Neuronal stem cell (in vitro differentiated cells): ENCODE measurements around the gene ADAM12.

ENCODE experiments used
- DNase-seq: peaks from one replicate; pipeline ENCODE4 v3.0.0-alpha.2; 2013; ENCODE audit warnings: low spot score
- H2AFZ ChIP-seq: one replicate; pipeline ENCODE4 v1.6.1; 2013; ENCODE audit warnings: mild to moderate bottlenecking, low read length, inconsistent platforms
- H2AK5ac ChIP-seq: 2 replicates; pipeline ENCODE4 v1.6.1; 2013; ENCODE audit warnings: low read depth, mild to moderate bottlenecking, inconsistent platforms, low read length, moderate library complexity, mixed read lengths
- H2BK120ac ChIP-seq: 2 replicates; pipeline ENCODE4 v1.6.1; 2013; ENCODE audit warnings: low read depth, mild to moderate bottlenecking, inconsistent platforms, low read length, moderate library complexity, mixed read lengths
- H2BK12ac ChIP-seq: one replicate; pipeline ENCODE4 v1.6.1; 2013; ENCODE audit warnings: low read length, inconsistent platforms
- H2BK15ac ChIP-seq: 2 replicates; pipeline ENCODE4 v1.6.1; 2013; ENCODE audit warnings: mild to moderate bottlenecking, low read length, inconsistent platforms, mixed read lengths
- H2BK5ac ChIP-seq: one replicate; pipeline ENCODE4 v1.6.1; 2013; ENCODE audit warnings: inconsistent platforms, mild to moderate bottlenecking, low read length, moderate library complexity
- H3K14ac ChIP-seq: one replicate; pipeline ENCODE4 v1.6.1; 2013; ENCODE audit warnings: low read length, inconsistent platforms
- H3K18ac ChIP-seq: 2 replicates; pipeline ENCODE4 v1.6.1; 2013; ENCODE audit warnings: low read length, inconsistent platforms
- H3K23ac ChIP-seq: 2 replicates; pipeline ENCODE4 v1.6.1; 2013; ENCODE audit warnings: low read depth, mild to moderate bottlenecking, mixed read lengths, low read length, inconsistent platforms; ENCODE audit not compliant: poor library complexity
- H3K27ac ChIP-seq: replicated peaks from 3 replicates; pipeline ENCODE4 v1.5.1; 2013; ENCODE audit warnings: low read length, inconsistent platforms
- H3K27me3 ChIP-seq, 3 experiments: 2 replicates each; pipeline ENCODE4 v1.6.1; 2013; ENCODE audit warnings: low read length in 3 of 3, mild to moderate bottlenecking in 2 of 3, inconsistent platforms in 1 of 3, low read depth in 1 of 3, mixed read lengths in 1 of 3, moderate library complexity in 1 of 3; ENCODE audit not compliant: control insufficient read depth in 3 of 3, insufficient read depth in 3 of 3
- H3K36me3 ChIP-seq, 2 donors: replicated peaks in 1 of 2; 2 replicates each; pipeline ENCODE4 v1.6.1; 2013; ENCODE audit warnings: low read length in 2 of 2; ENCODE audit not compliant: control insufficient read depth in 2 of 2, insufficient read depth in 2 of 2
- H3K4ac ChIP-seq: 2 replicates; pipeline ENCODE4 v1.6.1; 2013; ENCODE audit warnings: inconsistent platforms, mild to moderate bottlenecking, low read length, moderate library complexity
- H3K4me1 ChIP-seq, 2 donors: 1 replicate in 1 of 2; 2 replicates in 1 of 2; pipeline ENCODE4 v1.6.1; 2013; ENCODE audit warnings: low read length in 2 of 2, low read depth in 1 of 2; ENCODE audit not compliant: control insufficient read depth in 2 of 2, insufficient read depth in 1 of 2
- H3K4me2 ChIP-seq: one replicate; pipeline ENCODE4 v1.6.1; 2013; ENCODE audit warnings: mild to moderate bottlenecking, low read length, inconsistent platforms; ENCODE audit not compliant: insufficient read depth, poor library complexity, severe bottlenecking
- H3K4me3 ChIP-seq, 2 donors: 2 replicates each; pipeline ENCODE4 v1.5.1; 2013; ENCODE audit warnings: low read length in 2 of 2, mild to moderate bottlenecking in 2 of 2, inconsistent platforms in 1 of 2, moderate library complexity in 1 of 2
- H3K79me1 ChIP-seq: one replicate; pipeline ENCODE4 v1.6.1; 2013; ENCODE audit warnings: low read depth, mild to moderate bottlenecking, inconsistent platforms, low read length, moderate library complexity
- H3K9ac ChIP-seq: one replicate; pipeline ENCODE4 v1.6.1; 2013; ENCODE audit warnings: mild to moderate bottlenecking, low read depth, low read length, inconsistent platforms; ENCODE audit not compliant: poor library complexity
- H3K9me3 ChIP-seq, 2 donors: replicated peaks in 1 of 2; 2 replicates each; pipeline versions ENCODE3 to v1.6.1; 2013; ENCODE audit warnings: low read length in 2 of 2, mild to moderate bottlenecking in 2 of 2, inconsistent platforms in 1 of 2, low read depth in 1 of 2, mixed read lengths in 1 of 2, moderate library complexity in 1 of 2; ENCODE audit not compliant: control insufficient read depth in 2 of 2, insufficient read depth in 1 of 2
- H4K8ac ChIP-seq: one replicate; pipeline ENCODE4 v1.6.1; 2013; ENCODE audit warnings: low read depth, mild to moderate bottlenecking, inconsistent platforms, low read length, moderate library complexity
- H4K91ac ChIP-seq: one replicate; pipeline ENCODE4 v1.6.1; 2013; ENCODE audit warnings: low read length, low read depth, mild to moderate bottlenecking, inconsistent platforms; ENCODE audit not compliant: poor library complexity
- WGBS, 2 donors: extraction: QIAGEN DNeasy Blood & Tissue Kit; methylation state at CpG; one replicate each; pipeline ENCODE4 v1.1.7; 2013; ENCODE audit warnings: missing lambda C conversion rate in 2 of 2, mixed read lengths in 1 of 2; ENCODE audit not compliant: insufficient read length in 2 of 2, insufficient replicate concordance in 1 of 2; ENCODE audit errors: extremely low coverage in 2 of 2; 5-methylcytosine and 5-hydroxymethylcytosine counted together

Gene ADAM12

GRCh38 chr10:126208726-126209302 is 179.5 kb downstream of the ADAM12 start:
- Histone ChIP-seq H2AK5ac (no peak overlapping the region), H3K27me3 (no peaks in the 10 kb centered on the region), H3K23ac (no peak overlapping the region), H3K4me2 (no peak overlapping the region), H3K4me1 (no peaks in the 10 kb centered on the region), H3K18ac (no peak overlapping the region), H3K9me3 (no peaks in the 10 kb centered on the region), H2BK5ac (no peak overlapping the region), H3K27ac (no peak overlapping the region), H4K91ac (no peak overlapping the region), H3K36me3 (no peaks in the 10 kb centered on the region), H2AFZ (no peak overlapping the region), H4K8ac (no peak overlapping the region), H3K4me3 (no peak overlapping the region), H2BK12ac (no peak overlapping the region), H3K79me1 (no peaks in the 10 kb centered on the region), H3K4ac (no peak overlapping the region), H3K9ac (no peak overlapping the region), H2BK15ac (no peak overlapping the region), H3K14ac (no peak overlapping the region), H2BK120ac (no peak overlapping the region)
- no peak for DNase-seq
- no CpG with 5 or more reads among the region's 4 CpGs for WGBS, 2 donors

- Histone ChIP-seq H3K4ac (no peak overlapping the region), H4K91ac (no peak overlapping the region), H3K9ac (no peak overlapping the region), H3K36me3 (no peaks in the 10 kb centered on the region), H3K27ac (no peak overlapping the region), H3K79me1 (no peaks in the 10 kb centered on the region), H3K4me2 (no peak overlapping the region), H3K23ac (no peak overlapping the region), H3K4me1 (no peaks in the 10 kb centered on the region), H2AFZ (no peak overlapping the region), H3K27me3 (no peaks in the 10 kb centered on the region), H2BK15ac (no peak overlapping the region), H2BK5ac (no peak overlapping the region), H2BK12ac (no peak overlapping the region), H2AK5ac (no peak overlapping the region), H4K8ac (no peak overlapping the region), H3K14ac (no peak overlapping the region), H2BK120ac (no peak overlapping the region), H3K9me3 (no peaks in the 10 kb centered on the region), H3K18ac (no peak overlapping the region), H3K4me3 (no peak overlapping the region)
- no peak for DNase-seq
- WGBS, 2 donors, result no CpG with 5 or more reads among the region's 1 CpG
Observed at GRCh38 chr10:126207851-126208250, 180.4 kb downstream of the ADAM12 start.

- no peak overlapping the region for H3K4me3 ChIP-seq
- H4K91ac ChIP-seq, result no peak overlapping the region
- no peak overlapping the region for H3K4me2 ChIP-seq
- no peak overlapping the region for H2BK12ac ChIP-seq
- no peak overlapping the region for H3K23ac ChIP-seq
- H3K18ac ChIP-seq, result no peak overlapping the region
- H3K9ac ChIP-seq, result no peak overlapping the region
- no peak overlapping the region for H2AK5ac ChIP-seq
- H4K8ac ChIP-seq, result no peak overlapping the region
- H3K79me1 ChIP-seq, result no peaks in the 10 kb centered on the region
- no peak overlapping the region for H3K14ac ChIP-seq
- H2BK120ac ChIP-seq, result no peak overlapping the region
- no peak for DNase-seq
- H3K9me3 ChIP-seq, result no peaks in the 10 kb centered on the region
- no peak overlapping the region for H3K27ac ChIP-seq
- H3K4me1 ChIP-seq, result no peaks in the 10 kb centered on the region
- no peak overlapping the region for H2BK15ac ChIP-seq
- no peaks in the 10 kb centered on the region for H3K27me3 ChIP-seq
- H3K4ac ChIP-seq, result no peak overlapping the region
- H2AFZ ChIP-seq, result no peak overlapping the region
- no CpG with 5 or more reads among the region's 3 CpGs for whole genome bisulfite sequencing, 2 donors
- H3K36me3 ChIP-seq, result no peaks in the 10 kb centered on the region
- H2BK5ac ChIP-seq, result no peak overlapping the region
Observed at GRCh38 chr10:126207313-126207771, 180.9 kb downstream of the ADAM12 start.

- H3K4me2 ChIP-seq, result no peak overlapping the region
- DNase-seq, result no peak
- no peak overlapping the region for H2BK5ac ChIP-seq
- H3K4ac ChIP-seq, result no peak overlapping the region
- no CpG with 5 or more reads among the region's 1 CpG for WGBS, 2 donors
- H3K36me3 ChIP-seq, result no peaks in the 10 kb centered on the region
- H3K14ac ChIP-seq, result no peak overlapping the region
- H2BK12ac ChIP-seq, result no peak overlapping the region
- H3K27me3 ChIP-seq, result no peaks in the 10 kb centered on the region
- no peak overlapping the region for H3K4me3 ChIP-seq
- no peak overlapping the region for H4K8ac ChIP-seq
- no peak overlapping the region for H2AK5ac ChIP-seq
- no peak overlapping the region for H2AFZ ChIP-seq
- no peaks in the 10 kb centered on the region for H3K4me1 ChIP-seq
- H3K23ac ChIP-seq, result no peak overlapping the region
- H3K18ac ChIP-seq, result no peak overlapping the region
- no peak overlapping the region for H4K91ac ChIP-seq
- no peak overlapping the region for H3K9ac ChIP-seq
- H2BK120ac ChIP-seq, result no peak overlapping the region
- H3K27ac ChIP-seq, result no peak overlapping the region
- H3K9me3 ChIP-seq, result no peaks in the 10 kb centered on the region
- H3K79me1 ChIP-seq, result no peaks in the 10 kb centered on the region
- no peak overlapping the region for H2BK15ac ChIP-seq
Observed at GRCh38 chr10:126205486-126206205, 182.6 kb downstream of the ADAM12 start.
